OCI-LY3 (cell line): Measurements from ENCODE around the gene DNAH17.

Experiments
- H2AFZ ChIP-seq: fragments of 200-600, 300-600 bp; shearing (Covaris generic); 2 replicates; pipeline ENCODE4 v1.6.0; 2014; ENCODE audit warnings: antibody characterized with exemption, low read depth, low read length
- H3K27ac ChIP-seq: fragments of 200-600, 300-600 bp; sonication (generic); 2 replicates; pipeline ENCODE4 v1.5.1; 2014; ENCODE audit warnings: mild to moderate bottlenecking, low read length, moderate library complexity, mixed read lengths
- H3K27me3 ChIP-seq: fragments of 200-600, 300-600 bp; sonication (generic); 2 replicates; pipeline ENCODE4 v1.6.1; 2014; ENCODE audit warnings: low read depth, low read length, mixed read lengths
- H3K36me3 ChIP-seq: fragments of 200-600, 300-600 bp; sonication (generic); replicated peaks from 2 replicates; pipeline ENCODE3; 2014; ENCODE audit warnings: low read depth, low read length, mixed read lengths
- H3K4me1 ChIP-seq: fragments of 300-600, 200-600 bp; sonication (generic); 2 replicates; pipeline ENCODE4 v1.6.1; 2014; ENCODE audit warnings: low read length, mixed read lengths
- H3K4me2 ChIP-seq: fragments of 200-600, 300-600 bp; sonication (generic); 2 replicates; pipeline ENCODE4 v1.6.1; 2014; ENCODE audit warnings: low read length, mixed read lengths
- H3K4me3 ChIP-seq: fragments of 300-600, 200-600 bp; sonication (generic); 2 replicates; pipeline ENCODE4 v1.5.1; 2014; ENCODE audit warnings: antibody characterized with exemption, mild to moderate bottlenecking, low read length, moderate library complexity
- H3K79me2 ChIP-seq: fragments of 300-600, 200-600 bp; shearing (Covaris generic); 2 replicates; pipeline ENCODE4 v1.6.1; 2014; ENCODE audit warnings: mild to moderate bottlenecking, low read length, mixed read lengths
- H3K9ac ChIP-seq: fragments of 300-600, 200-600 bp; shearing (Covaris generic); 2 replicates; pipeline ENCODE4 v1.6.0; 2014; ENCODE audit warnings: mild to moderate bottlenecking, low read length, moderate library complexity
- H3K9me3 ChIP-seq: fragments of 200-600, 300-600 bp; shearing (Covaris generic); 2 replicates; pipeline ENCODE4 v1.6.1; 2014; ENCODE audit warnings: low read length, mixed read lengths; ENCODE audit not compliant: insufficient read depth
- H4K20me1 ChIP-seq: fragments of 200-600, 300-600 bp; sonication (generic); 2 replicates; pipeline ENCODE4 v1.6.1; 2016; ENCODE audit warnings: low read length, mixed read lengths; ENCODE audit not compliant: insufficient read depth
- CTCF ChIP-seq: fragments of 200-600, 300-600 bp; sonication (generic); IDR thresholded peaks from 2 replicates; pipeline ENCODE4 v1.5.1; 2014; ENCODE audit warnings: antibody characterized with exemption, low read length, low read depth
- EZH2phosphoT487 ChIP-seq: fragments of 200-600 bp; shearing (Covaris generic); IDR thresholded peaks from 2 replicates; pipeline ENCODE4 v1.6.1; 2018; ENCODE audit warnings: antibody characterized with exemption, mixed run types, low read depth

The DNAH17 gene

GRCh38 chr17:78476149-78476548, 101.0 kb downstream of the DNAH17 start:
- H3K27me3 ChIP-seq = 0 out of 2 replicates have a peak, but pooled peaks cover 5% of the 10 kb centered on the region

GRCh38 chr17:78475211-78475610, 102.0 kb downstream of the DNAH17 start:
- Histone ChIP-seq H3K27ac (peak overlapping the region; percentile 20; the same call in 1 of the 2 replicates), H3K4me2 (no peak overlapping the region)

More at GRCh38 chr17:78476149-78476548, 101.0 kb downstream of the DNAH17 start:
- Histone ChIP-seq H2AFZ (no peak overlapping the region), H3K4me1 (peaks cover 34% of the 10 kb centered on the region), H3K36me3 (peaks cover 3% of the 10 kb centered on the region), H4K20me1 (no peaks in the 10 kb centered on the region), H3K27ac (no peak overlapping the region), H3K4me3 (no peak overlapping the region), H3K9me3 (no peaks in the 10 kb centered on the region), H3K79me2 (no peaks in the 10 kb centered on the region), H3K4me2 (no peak overlapping the region), H3K9ac (no peak overlapping the region)
- TF ChIP-seq CTCF (no peak), EZH2phosphoT487 (no peak)

GRCh38 chr17:78474614-78475146, 102.5 kb downstream of the DNAH17 start:
- 0 out of 2 replicates have a peak, but pooled peaks cover 5% of the 10 kb centered on the region for H3K27me3 ChIP-seq

More at GRCh38 chr17:78475211-78475610, 102.0 kb downstream of the DNAH17 start:
- Histone ChIP-seq H3K4me1 (peaks cover 34% of the 10 kb centered on the region), H3K79me2 (no peaks in the 10 kb centered on the region), H3K27me3 (0 out of 2 replicates have a peak, but pooled peaks cover 5% of the 10 kb centered on the region), H3K36me3 (peaks cover 3% of the 10 kb centered on the region), H3K9me3 (no peaks in the 10 kb centered on the region), H4K20me1 (no peaks in the 10 kb centered on the region), H2AFZ (no peak overlapping the region), H3K4me3 (no peak overlapping the region), H3K9ac (no peak overlapping the region)
- no peak for TF ChIP-seq CTCF
- no peak for TF ChIP-seq EZH2phosphoT487

More at GRCh38 chr17:78474614-78475146, 102.5 kb downstream of the DNAH17 start:
- Histone ChIP-seq H3K79me2 (no peaks in the 10 kb centered on the region), H4K20me1 (no peaks in the 10 kb centered on the region), H3K4me2 (peak overlapping the region; percentile 22; the same call in 1 of the 2 replicates), H3K9ac (no peak overlapping the region), H3K4me3 (no peak overlapping the region), H3K36me3 (peaks cover 3% of the 10 kb centered on the region), H3K27ac (peak overlapping the region; percentile 20; the same call in 1 of the 2 replicates), H2AFZ (no peak overlapping the region), H3K4me1 (peaks cover 34% of the 10 kb centered on the region), H3K9me3 (no peaks in the 10 kb centered on the region)
- TF ChIP-seq CTCF (no peak), EZH2phosphoT487 (no peak)
